ENCODE results near the gene DES. TPM values are rescaled to one million over a fixed set of nuclear protein-coding genes. Genes with fewer than 3 reads are reported as not detected.

The DES gene
- total RNA-seq, 1 donor = 20.7 TPM

GRCh38 chr2:219443016-219443696 is 25.0 kb downstream of the DES start:
- TF ChIP-seq CTCF (IDR thresholded peaks at IDR 0.05; ENCODE audit: insufficient read depth, low read depth, low read length) = no peak
- no peak for DNase-seq (ENCODE audit: low read depth)
- H3K4me3 ChIP-seq (ENCODE audit: low read depth, low read length) = no peak overlapping the region

DNA sequence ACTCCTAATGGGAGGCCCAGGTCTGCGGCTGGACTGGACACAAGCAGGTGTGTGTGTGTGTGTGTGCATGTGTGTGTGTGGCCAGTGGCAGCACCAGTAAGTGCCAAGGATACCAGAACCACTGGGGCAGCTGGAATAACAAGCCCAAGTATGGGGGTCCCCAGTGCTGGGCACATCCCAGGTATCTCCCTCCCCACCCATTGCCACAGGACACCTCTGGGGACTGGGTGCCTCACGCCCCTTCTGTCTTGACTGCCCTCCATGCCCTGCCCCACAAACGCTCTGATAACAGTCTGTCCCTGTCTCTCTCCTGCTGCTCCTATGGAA is 25.5 kb downstream of the DES start:
- DNase-seq (ENCODE audit: low read depth) = no peak
- TF ChIP-seq CTCF (IDR thresholded peaks at IDR 0.05; ENCODE audit: insufficient read depth, low read depth, low read length) = no peak
- H3K4me3 ChIP-seq (ENCODE audit: low read depth, low read length) = no peak overlapping the region

DNA sequence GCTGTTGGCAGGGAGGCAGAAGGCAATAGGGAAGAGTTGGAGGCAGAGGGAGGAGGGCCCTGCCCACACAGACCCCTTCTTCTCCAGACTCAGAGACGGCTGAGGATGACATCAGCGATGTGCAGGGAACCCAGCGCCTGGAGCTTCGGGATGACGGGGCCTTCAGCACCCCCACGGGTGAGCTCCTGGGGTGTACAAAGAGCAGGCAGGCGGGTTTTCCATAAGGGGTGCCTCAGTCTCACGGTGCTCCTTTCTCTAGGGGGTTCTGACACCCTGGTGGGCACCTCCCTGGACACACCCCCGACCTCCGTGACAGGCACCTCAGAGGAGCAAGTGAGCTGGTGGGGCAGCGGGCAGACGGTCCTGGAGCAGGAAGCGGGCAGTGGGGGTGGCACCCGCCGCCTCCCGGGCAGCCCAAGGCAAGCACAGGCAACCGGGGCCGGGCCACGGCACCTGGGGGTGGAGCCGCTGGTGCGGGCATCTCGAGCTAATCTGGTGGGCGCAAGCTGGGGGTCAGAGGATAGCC is 26.5 kb downstream of the DES start:
- H3K4me3 ChIP-seq (ENCODE audit: low read depth, low read length) = no peak overlapping the region
- no peak for TF ChIP-seq CTCF (IDR thresholded peaks at IDR 0.05; ENCODE audit: insufficient read depth, low read depth, low read length)
- DNase-seq (ENCODE audit: low read depth) = no peak

DNA sequence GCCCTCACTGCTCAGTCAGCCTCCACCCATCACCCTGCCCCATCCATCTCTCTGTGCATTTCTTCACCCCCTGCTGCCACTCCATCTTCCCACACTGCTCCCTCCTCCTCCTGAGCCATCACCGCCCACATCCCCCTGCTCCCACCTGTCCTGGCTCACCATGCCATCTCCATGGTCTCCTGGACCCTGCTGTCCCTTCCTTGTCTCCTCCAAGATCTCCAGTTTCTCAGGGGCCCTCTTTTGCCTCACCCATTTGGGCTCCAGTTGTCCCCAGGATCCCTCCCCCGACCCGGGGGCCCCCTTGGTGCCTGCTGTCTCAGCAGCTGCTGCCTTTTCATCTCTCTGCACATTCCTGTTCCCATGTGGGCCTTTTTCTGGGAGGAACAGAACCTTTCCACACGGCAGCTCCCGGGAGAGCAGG is 27.1 kb downstream of the DES start:
- H3K4me3 ChIP-seq (ENCODE audit: low read depth, low read length) = no peak overlapping the region
- TF ChIP-seq CTCF (IDR thresholded peaks at IDR 0.05; ENCODE audit: insufficient read depth, low read depth, low read length) = no peak
- DNase-seq (ENCODE audit: low read depth) = no peak

DNA sequence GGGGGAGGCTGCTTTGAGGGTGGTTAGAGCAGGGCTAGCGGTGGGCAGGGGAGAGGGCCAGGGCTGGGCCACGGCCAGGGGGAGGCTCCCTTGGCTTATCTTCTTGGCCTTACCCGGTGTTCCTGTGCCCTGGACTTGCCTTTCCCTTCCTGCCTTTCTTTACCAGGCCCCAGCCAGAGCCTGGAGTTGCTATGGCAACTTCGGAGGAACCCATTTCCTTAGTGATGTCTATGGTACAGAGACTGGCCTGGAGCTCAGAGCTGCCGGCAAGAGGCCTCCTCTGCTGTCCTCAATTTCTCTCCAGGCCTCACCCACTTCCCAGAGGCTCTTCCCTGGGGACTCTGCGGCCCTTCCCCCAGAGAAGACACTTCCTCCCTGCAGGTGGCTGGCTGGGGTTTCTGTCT is 27.9 kb downstream of the DES start:
- DNase-seq (ENCODE audit: low read depth) = peak; percentile 55
- H3K4me3 ChIP-seq (ENCODE audit: low read depth, low read length) = no peak overlapping the region
- no peak for TF ChIP-seq CTCF (IDR thresholded peaks at IDR 0.05; ENCODE audit: insufficient read depth, low read depth, low read length)

DNA sequence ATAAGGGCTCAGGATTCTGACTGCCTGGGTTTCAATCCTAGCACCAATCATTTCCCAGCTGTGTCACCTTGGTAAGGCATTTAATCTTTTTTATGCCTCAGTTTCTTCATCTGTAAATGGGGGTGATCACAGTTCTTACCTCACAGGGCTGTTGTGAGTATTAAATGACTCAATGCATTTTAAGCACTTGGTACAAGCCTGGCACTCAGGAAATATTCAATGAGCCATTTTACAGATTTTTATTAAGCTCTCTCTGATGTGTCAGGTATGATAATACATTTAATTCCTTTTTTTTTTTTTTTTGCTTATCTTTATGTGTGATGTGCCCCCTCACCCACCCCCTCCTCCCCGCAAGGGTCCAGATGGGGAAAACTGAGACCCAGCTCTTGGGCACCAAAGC is 28.5 kb downstream of the DES start:
- H3K4me3 ChIP-seq (ENCODE audit: low read depth, low read length) = no peak overlapping the region
- DNase-seq (ENCODE audit: low read depth) = no peak
- no peak for TF ChIP-seq CTCF (IDR thresholded peaks at IDR 0.05; ENCODE audit: insufficient read depth, low read depth, low read length)

All from fibroblast of villous mesenchyme (primary cell).